ENCODE results near the gene STT3B.

DNA sequence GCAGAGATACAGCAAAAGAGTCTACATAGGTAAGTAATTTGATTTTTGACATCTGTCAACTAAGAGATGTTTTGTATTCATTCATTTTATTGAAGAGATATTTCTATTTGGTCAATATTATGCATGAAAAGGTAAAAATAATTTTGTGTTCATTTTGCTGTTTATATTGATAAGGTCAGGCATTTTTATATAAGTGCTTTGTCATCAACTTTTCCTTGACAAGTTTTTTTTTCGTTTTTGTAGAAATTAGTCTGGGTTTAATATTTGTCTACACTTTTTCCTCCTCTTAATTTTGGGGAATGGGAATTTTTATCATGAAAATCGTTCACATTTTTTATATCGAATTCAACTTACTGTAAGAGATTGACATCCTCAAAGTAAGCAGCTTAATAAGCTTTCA lies 67.7 kb downstream of the STT3B start:
- TF ChIP-seq POLR2A (IDR thresholded peaks at IDR 0.05) (no peak), CTCF (IDR thresholded peaks at IDR 0.05) (no peak), POLR2AphosphoS5 (IDR thresholded peaks at IDR 0.05) (no peak)
